Left lung (tissue), 10 donors: Measurements from ENCODE around the gene EEPD1. TPM values are rescaled to one million over a fixed set of nuclear protein-coding genes. Genes with fewer than 3 reads are reported as not detected.
"Not testable (repeated sequence)": the region's sequence is repeated elsewhere in the genome, so short reads cannot be mapped to it uniquely, and the experiment has no call there.

Experiments
- ATAC-seq: fragments of 200-7000 bp; cut with Tn5 transposase; one replicate; pipeline ENCODE4 v1.9.1; 2020; ENCODE audit warnings: moderate library complexity
- DNase-seq, 4 donors: peaks; one replicate each; pipeline ENCODE4 v3.0.0-alpha.2; 2013 to 2020
- H3K27ac ChIP-seq, 2 donors: fragments of 200-600 bp; sonication (generic) in 1 of 2; one replicate each; pipeline versions ENCODE4 v1.5.0 to v1.8.0; 2020 to 2021
- H3K27me3 ChIP-seq, 2 donors: fragments of 200-600 bp; sonication (generic) in 1 of 2; one replicate each; pipeline versions ENCODE4 v1.5.0 to v1.8.0; 2020 to 2021
- H3K36me3 ChIP-seq, 2 donors: fragments of 200-600 bp; sonication (generic) in 1 of 2; one replicate each; pipeline versions ENCODE4 v1.5.0 to v1.8.0; 2020 to 2021
- H3K4me1 ChIP-seq, 2 donors: fragments of 200-600 bp; one replicate each; pipeline ENCODE4 v1.8.0; 2021
- H3K4me3 ChIP-seq, 2 donors: fragments of 200-600 bp; sonication (generic) in 1 of 2; one replicate each; pipeline versions ENCODE4 v1.5.0 to v1.8.0; 2020 to 2021; ENCODE audit warnings: mild to moderate bottlenecking in 1 of 2
- H3K9me3 ChIP-seq, 2 donors: fragments of 200-600 bp; sonication (generic) in 1 of 2; one replicate each; pipeline versions ENCODE4 v1.5.0 to v1.8.0; 2020 to 2021
- CTCF ChIP-seq, 2 donors: fragments of 200-600 bp; sonication (generic) in 1 of 2; IDR thresholded peaks; one replicate each; pipeline versions ENCODE4 v1.5.0 to v1.8.0; 2021; ENCODE audit warnings: antibody characterized with exemption in 2 of 2
- intact Hi-C, 2 donors: fragments of 100-400 bp; cut with DNase I; formaldehyde crosslinking; loops; one replicate each; pipeline versions ENCODE4 v1.11.2 to v1.14.2; 2022
- polyA plus RNA-seq, 6 donors: library from polyadenylated mRNA; unstranded; fragments of 120-200 nt; gene quantifications; one replicate each; pipeline ENCODE4 v1.2.1, GENCODE V29; 2013; ENCODE audit not compliant: insufficient read length in 6 of 6
- total RNA-seq, 2 donors: library from RNA; stranded (reverse); fragmentation: NEBNext Ultra II Directional; extraction: Animal tissue kit (Norgen Biotek cat#: 25700); gene quantifications; one replicate each; pipeline ENCODE4 v1.2.1, GENCODE V29; 2021
- donor health status: DM: no; HTN: yes; CAD: no.
- donor health status: DM: no; HTN: no; CAD: no.

EEPD1 gene
- total and polyA plus RNA-seq, 8 donors, result 7.8 to 22.8 (median 19.0) TPM

GRCh38 chr7:36317276-36317675, 164.2 kb downstream of the EEPD1 start:
- H3K27ac ChIP-seq, result no peak overlapping the region
- no peaks in the 10 kb centered on the region for H3K27me3 ChIP-seq
- peaks cover 4 to 5% of the 10 kb centered on the region in 2 donors for H3K4me1 ChIP-seq
- H3K4me3 ChIP-seq, result no peak overlapping the region
- H3K36me3 ChIP-seq, result no peaks in the 10 kb centered on the region
- no peak for TF ChIP-seq CTCF (IDR thresholded peaks at IDR 0.05)
- ATAC-seq, result no peak
- no peak for DNase-seq
- no peaks in the 10 kb centered on the region for H3K9me3 ChIP-seq
- intact Hi-C loops, result no loop called here

GRCh38 chr7:36318116-36318515, 165.1 kb downstream of the EEPD1 start:
- ATAC-seq (no peak), DNase-seq (no peak)
- Histone ChIP-seq H3K9me3 (no peaks in the 10 kb centered on the region), H3K36me3 (no peaks in the 10 kb centered on the region), H3K4me3 (no peak overlapping the region), H3K27ac (no peak overlapping the region), H3K27me3 (no peaks in the 10 kb centered on the region), H3K4me1 (peaks cover 4 to 5% of the 10 kb centered on the region in 2 donors)
- TF ChIP-seq CTCF (IDR thresholded peaks at IDR 0.05), result no peak
- intact Hi-C loops, result no loop called here

- ATAC-seq, H3K4me1 ChIP-seq, H3K36me3 ChIP-seq, DNase-seq, H3K27ac ChIP-seq, H3K4me3 ChIP-seq, intact Hi-C loops, H3K27me3 ChIP-seq, H3K9me3 ChIP-seq: not testable (repeated sequence)
Observed at GRCh38 chr7:36321284-36321683, 168.2 kb downstream of the EEPD1 start.

- ATAC-seq, result no peak
Observed at GRCh38 chr7:36336390-36336789, 183.3 kb downstream of the EEPD1 start.

GRCh38 chr7:36338256-36338655, 185.2 kb downstream of the EEPD1 start:
- H3K36me3 ChIP-seq, result no peaks in the 10 kb centered on the region
- TF ChIP-seq CTCF (IDR thresholded peaks at IDR 0.05), result no peak
- intact Hi-C loops, result no loop called here
- H3K4me1 ChIP-seq, result no peaks in the 10 kb centered on the region
- DNase-seq, result no peak
- H3K4me3 ChIP-seq, result no peak overlapping the region
- H3K27me3 ChIP-seq, result no peaks in the 10 kb centered on the region
- no peak overlapping the region for H3K27ac ChIP-seq
- no peak for ATAC-seq
- no peaks in the 10 kb centered on the region for H3K9me3 ChIP-seq

More at GRCh38 chr7:36336390-36336789, 183.3 kb downstream of the EEPD1 start:
- TF ChIP-seq CTCF (IDR thresholded peaks at IDR 0.05), result no peak
- no peak overlapping the region for H3K4me3 ChIP-seq
- H3K27ac ChIP-seq, result no peak overlapping the region
- intact Hi-C loops, result no loop called here
- DNase-seq, result no peak
- no peaks in the 10 kb centered on the region for H3K36me3 ChIP-seq
- H3K4me1 ChIP-seq, result no peaks in the 10 kb centered on the region
- H3K27me3 ChIP-seq, result no peaks in the 10 kb centered on the region
- H3K9me3 ChIP-seq, result no peaks in the 10 kb centered on the region

- H3K36me3 ChIP-seq, result no peaks in the 10 kb centered on the region
- ATAC-seq (no peak), DNase-seq (no peak)
- no peak for TF ChIP-seq CTCF (IDR thresholded peaks at IDR 0.05)
- no peaks in the 10 kb centered on the region for H3K9me3 ChIP-seq
- intact Hi-C loops, result no loop called here
- no peak overlapping the region for H3K27ac ChIP-seq
- H3K4me3 ChIP-seq, result no peak overlapping the region
- no peaks in the 10 kb centered on the region for H3K4me1 ChIP-seq
- H3K27me3 ChIP-seq, result no peaks in the 10 kb centered on the region
Observed at GRCh38 chr7:36343548-36343947, 190.5 kb downstream of the EEPD1 start.
